Stimulated activated CD4-positive, alpha-beta T cell treated with anti-CD3 and anti-CD28 coated beads, Interleukin-12 subunit alpha, Interleukin-12 subunit beta, amount 100 ng/mL, for 4 hours (primary cell): ENCODE results near the gene SLC49A3.

ENCODE experiments used
- DNase-seq: peaks from one replicate; pipeline ENCODE4 v3.0.0-alpha.2; 2020

The SLC49A3 gene

GRCh38 chr4:664713-665231 lies 24.2 kb downstream of the SLC49A3 start:
- no peak for DNase-seq

GRCh38 chr4:663438-664428 lies 25.2 kb downstream of the SLC49A3 start:
- peak; percentile 77 for DNase-seq

- DNase-seq: no peak
Observed at GRCh38 chr4:663046-663437, 25.9 kb downstream of the SLC49A3 start.

- no peak for DNase-seq
Observed at GRCh38 chr4:661881-662761, 26.8 kb downstream of the SLC49A3 start.

- no peak for DNase-seq
Observed at GRCh38 chr4:661231-661630, 27.7 kb downstream of the SLC49A3 start.

- DNase-seq: no peak
Observed at GRCh38 chr4:660401-660800, 28.6 kb downstream of the SLC49A3 start.

DNA sequence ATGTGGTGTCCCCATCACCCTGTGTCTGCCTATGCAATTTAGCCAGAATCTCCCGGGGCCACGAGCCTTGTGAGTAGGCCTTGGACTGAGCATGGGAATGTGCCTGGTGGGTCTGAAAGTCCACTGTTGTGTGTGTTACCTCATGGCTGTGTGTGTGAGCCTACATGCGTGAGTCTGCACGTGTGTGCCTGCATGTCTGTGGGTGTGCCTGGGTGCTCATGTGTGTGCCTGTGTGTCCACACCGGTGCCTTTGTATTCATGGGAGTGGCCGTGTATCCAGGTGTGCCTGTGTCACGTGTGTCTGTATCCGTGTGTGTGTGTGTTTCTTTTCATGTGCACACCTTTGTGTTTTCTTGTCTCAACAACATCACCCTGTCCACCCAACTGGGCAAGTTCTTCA lies 29.1 kb downstream of the SLC49A3 start:
- no peak for DNase-seq

GRCh38 chr4:658681-659667 lies 30.0 kb downstream of the SLC49A3 start:
- DNase-seq: no peak

- no peak for DNase-seq
Observed at GRCh38 chr4:657834-658667, 30.9 kb downstream of the SLC49A3 start.

GRCh38 chr4:657338-657833 lies 31.6 kb downstream of the SLC49A3 start:
- DNase-seq: no peak

- DNase-seq: no peak
Observed at GRCh38 chr4:656436-657337, 32.3 kb downstream of the SLC49A3 start.

GRCh38 chr4:655464-656151 lies 33.3 kb downstream of the SLC49A3 start:
- no peak for DNase-seq

DNA sequence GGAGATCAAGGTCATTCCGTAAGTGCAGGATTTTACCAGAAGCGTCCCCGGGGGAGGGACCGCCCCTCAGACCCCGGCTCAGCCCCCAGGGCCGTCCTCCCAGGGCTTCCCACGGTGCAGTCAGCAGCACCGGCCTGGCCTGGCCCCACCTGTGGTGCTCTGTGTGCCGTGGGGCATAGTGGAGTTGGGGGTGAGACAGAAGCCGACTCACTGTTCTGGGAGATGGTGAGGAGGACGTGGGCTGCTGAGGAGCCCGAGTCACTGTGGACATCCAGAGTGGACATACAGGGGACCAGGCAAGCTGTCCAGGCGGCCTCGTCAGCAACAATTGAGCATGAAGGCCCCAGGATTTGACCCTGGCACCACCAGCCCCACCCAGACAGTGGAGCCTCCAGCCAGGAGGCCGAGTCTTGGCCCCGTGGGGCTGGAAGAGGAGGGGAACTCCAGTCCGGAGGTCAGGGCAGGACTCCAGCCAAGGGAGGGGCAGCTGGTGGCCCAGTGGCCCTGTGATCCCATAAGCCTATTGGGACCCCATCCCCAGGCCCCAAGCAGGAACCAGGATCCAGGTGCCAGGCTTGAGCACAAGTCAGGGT lies 34.0 kb downstream of the SLC49A3 start:
- DNase-seq: no peak

GRCh38 chr4:654503-654845 lies 34.5 kb downstream of the SLC49A3 start:
- no peak for DNase-seq

DNA sequence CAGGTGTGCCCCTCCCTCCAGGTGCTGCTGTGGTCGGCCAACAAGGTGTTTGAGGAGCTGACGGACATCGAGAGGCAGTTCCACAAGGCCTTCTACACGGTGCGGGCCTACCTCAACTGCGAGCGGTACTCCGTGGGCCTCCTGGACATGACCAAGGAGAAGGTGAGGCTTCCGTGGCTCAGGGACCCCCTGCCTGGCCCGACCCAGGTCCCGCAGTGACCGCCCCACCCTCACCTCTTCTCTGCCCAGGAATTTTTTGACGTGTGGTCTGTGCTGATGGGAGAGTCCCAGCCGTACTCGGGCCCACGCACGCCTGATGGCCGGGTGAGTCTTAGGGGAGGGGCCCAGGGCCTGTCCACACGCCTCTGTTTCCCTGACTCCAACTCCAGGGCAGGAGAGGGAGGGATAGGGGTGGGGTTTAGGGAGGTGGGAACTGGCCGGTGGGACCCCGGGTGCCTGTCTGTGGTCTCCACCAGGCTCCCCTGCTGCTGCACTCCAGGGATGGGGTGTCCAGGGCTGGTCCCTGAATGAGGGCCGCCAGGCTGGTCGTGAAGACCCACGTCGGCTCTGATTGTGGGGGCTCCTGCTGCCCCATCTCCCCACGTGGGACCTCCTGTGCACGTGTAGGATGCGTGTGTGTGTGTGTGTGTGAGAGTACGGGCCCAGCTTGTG lies 35.0 kb downstream of the SLC49A3 start:
- no peak for DNase-seq

GRCh38 chr4:653080-653821 lies 35.7 kb downstream of the SLC49A3 start:
- DNase-seq: no peak

- DNase-seq: no peak
Observed at GRCh38 chr4:651884-652642, 36.9 kb downstream of the SLC49A3 start.
